SK-N-SH treated with all-trans-retinoic acid at 6 μM for 48 hours (cell line): ENCODE data around the gene ZDHHC19.

Source experiments
- CREB5 ChIP-seq: fragments of 250-450 bp; sonication (Bioruptor Pico); IDR thresholded peaks from 2 replicates; pipeline ENCODE4 v1.5.1; 2020; ENCODE audit warnings: low read depth, mild to moderate bottlenecking, moderate library complexity
- CSDC2 ChIP-seq: fragments of 250-450 bp; sonication (Bioruptor Pico); IDR thresholded peaks from 2 replicates; pipeline ENCODE4 v1.5.0; 2020; ENCODE audit warnings: mild to moderate bottlenecking, moderate library complexity
- CSRNP3 ChIP-seq: fragments of 250-450 bp; sonication (Bioruptor Pico); IDR thresholded peaks from 2 replicates; pipeline ENCODE4 v1.5.1; 2021; ENCODE audit warnings: mild to moderate bottlenecking, moderate library complexity
- OSR1 ChIP-seq: fragments of 250-450 bp; sonication (Bioruptor Pico); IDR thresholded peaks from 2 replicates; pipeline ENCODE4 v1.8.0; 2022; ENCODE audit warnings: moderate library complexity, mild to moderate bottlenecking, inconsistent platforms
- PATZ1 ChIP-seq: fragments of 250-450 bp; sonication (Bioruptor Pico); IDR thresholded peaks from 2 replicates; pipeline ENCODE4 v1.8.0; 2020; ENCODE audit warnings: mild to moderate bottlenecking, moderate library complexity, borderline replicate concordance
- RARB ChIP-seq: fragments of 250-450 bp; sonication (Bioruptor Pico); IDR thresholded peaks from 2 replicates; pipeline ENCODE4 v1.8.0; 2021; ENCODE audit warnings: mild to moderate bottlenecking, moderate library complexity
- TCF4 ChIP-seq: fragments of 250-450 bp; sonication (Bioruptor Pico); IDR thresholded peaks from 2 replicates; pipeline ENCODE4 v1.8.0; 2021; ENCODE audit warnings: mild to moderate bottlenecking, moderate library complexity, borderline replicate concordance
- ZFP3 ChIP-seq: fragments of 250-450 bp; sonication (Bioruptor Pico); IDR thresholded peaks from 2 replicates; pipeline ENCODE4 v1.5.0; 2020; ENCODE audit warnings: mild to moderate bottlenecking, moderate library complexity
- ZFP30 ChIP-seq: fragments of 450-650 bp; formaldehyde crosslinking; IDR thresholded peaks from 2 replicates; pipeline ENCODE4 v1.5.0; 2022; ENCODE audit warnings: mild to moderate bottlenecking, moderate library complexity
- ZNF70 ChIP-seq: fragments of 450-650 bp; formaldehyde crosslinking; IDR thresholded peaks from 2 replicates; pipeline ENCODE4 v1.5.0; 2020; ENCODE audit warnings: mild to moderate bottlenecking, moderate library complexity
- TF ChIP-seq, protein P1 (sequence below): fragments of 250-450 bp; sonication (Bioruptor Pico); IDR thresholded peaks from 2 replicates; pipeline ENCODE4 v1.8.0; 2021; ENCODE audit warnings: low read depth, mild to moderate bottlenecking, moderate library complexity, borderline replicate concordance

- no peak for TF ChIP-seq CSDC2
- no peak for TF ChIP-seq RARB
- TF ChIP-seq ZFP3 (CRISPR knock-in tag): no peak
- no peak for TF ChIP-seq OSR1 (CRISPR knock-in tag)
- no peak for TF ChIP-seq ZFP30 (CRISPR knock-in tag)
- no peak for TF ChIP-seq PATZ1
- TF ChIP-seq ZNF70 (CRISPR knock-in tag): no peak
- TF ChIP-seq CSRNP3: no peak
- TF ChIP-seq TCF4 (CRISPR knock-in tag): no peak
- TF ChIP-seq, protein P1, sequence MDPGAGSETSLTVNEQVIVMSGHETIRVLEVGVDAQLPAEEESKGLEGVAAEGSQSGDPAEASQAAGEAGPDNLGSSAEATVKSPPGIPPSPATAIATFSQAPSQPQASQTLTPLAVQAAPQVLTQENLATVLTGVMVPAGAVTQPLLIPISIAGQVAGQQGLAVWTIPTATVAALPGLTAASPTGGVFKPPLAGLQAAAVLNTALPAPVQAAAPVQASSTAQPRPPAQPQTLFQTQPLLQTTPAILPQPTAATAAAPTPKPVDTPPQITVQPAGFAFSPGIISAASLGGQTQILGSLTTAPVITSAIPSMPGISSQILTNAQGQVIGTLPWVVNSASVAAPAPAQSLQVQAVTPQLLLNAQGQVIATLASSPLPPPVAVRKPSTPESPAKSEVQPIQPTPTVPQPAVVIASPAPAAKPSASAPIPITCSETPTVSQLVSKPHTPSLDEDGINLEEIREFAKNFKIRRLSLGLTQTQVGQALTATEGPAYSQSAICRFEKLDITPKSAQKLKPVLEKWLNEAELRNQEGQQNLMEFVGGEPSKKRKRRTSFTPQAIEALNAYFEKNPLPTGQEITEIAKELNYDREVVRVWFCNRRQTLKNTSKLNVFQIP (CRISPR knock-in tag): no peak
- TF ChIP-seq CREB5: no peak
Observed at GRCh38 chr3:196207833-196208607, 3.2 kb downstream of the ZDHHC19 start.
